Caco-2 (cell line): Measurements from ENCODE around the gene EFR3B. TPM values are rescaled to one million over a fixed set of nuclear protein-coding genes. Genes with fewer than 3 reads are reported as not detected.
"Not testable (repeated sequence)": the region's sequence is repeated elsewhere in the genome, so short reads cannot be mapped to it uniquely, and the experiment has no call there.

Experiments used
- BruUV-seq: library from RNA; stranded (reverse); fragments of 400-500 nt; replicated peaks from 2 replicates; lab custom pipeline; 2021; lab: Mats Ljungman, UMichigan
- CTCF ChIA-PET: fragments of 300-600 bp; sonication (Branson Sonifier 250); formaldehyde crosslinking; loops from one replicate; lab custom pipeline; 2022; ENCODE audit warnings: antibody characterized with exemption; lab: Charles Lee
- POLR2A ChIA-PET: fragments of 300-600 bp; sonication (Branson Sonifier 250); formaldehyde crosslinking; loops from one replicate; lab custom pipeline; 2022; ENCODE audit warnings: antibody characterized with exemption; lab: Charles Lee
- DNase-seq, 2 experiments: peaks; one replicate each; pipeline versions ENCODE4 v3.0.0 to v3.0.0-alpha.2; 2020 to 2022
- H3K27me3 ChIP-seq: replicated peaks from 2 replicates; pipeline ENCODE4 v1.6.0; 2011; ENCODE audit warnings: low read length; ENCODE audit not compliant: control insufficient read depth, insufficient read depth
- H3K36me3 ChIP-seq: 2 replicates; pipeline ENCODE4 v1.5.1; 2011; ENCODE audit warnings: low read length; ENCODE audit not compliant: control insufficient read depth, insufficient read depth
- H3K4me1 ChIP-seq: fragments of 250-450 bp; sonication (Bioruptor Pico); 2 replicates; pipeline ENCODE4 v1.5.1; 2020; ENCODE audit warnings: mild to moderate bottlenecking
- H3K4me3 ChIP-seq: 2 replicates; pipeline ENCODE4 v1.5.1; 2011; ENCODE audit warnings: low read depth, mild to moderate bottlenecking, control low read depth, low read length
- H3K9me3 ChIP-seq: fragments of 250-450 bp; sonication (Bioruptor Pico); 2 replicates; pipeline ENCODE4 v1.5.1; 2020; ENCODE audit warnings: mild to moderate bottlenecking, moderate library complexity
- H3K27ac Mint-ChIP-seq: one replicate; pipeline ENCODE4 v1.8.0; 2022; ENCODE audit warnings: mixed read lengths; ENCODE audit not compliant: unreplicated experiment
- H3K27me3 Mint-ChIP-seq: one replicate; pipeline ENCODE4 v1.8.0; 2022; ENCODE audit warnings: mixed read lengths; ENCODE audit not compliant: insufficient read depth, unreplicated experiment
- H3K36me3 Mint-ChIP-seq: one replicate; pipeline ENCODE4 v1.8.0; 2022; ENCODE audit warnings: mild to moderate bottlenecking, mixed read lengths; ENCODE audit not compliant: insufficient read depth, unreplicated experiment
- H3K4me1 Mint-ChIP-seq: one replicate; pipeline ENCODE4 v1.8.0; 2022; ENCODE audit warnings: low read depth, mixed read lengths; ENCODE audit not compliant: unreplicated experiment
- H3K4me3 Mint-ChIP-seq: one replicate; pipeline ENCODE4 v1.8.0; 2022; ENCODE audit warnings: mild to moderate bottlenecking, moderate library complexity, mixed read lengths; ENCODE audit not compliant: unreplicated experiment
- H3K9me3 Mint-ChIP-seq: one replicate; pipeline ENCODE4 v1.8.0; 2022; ENCODE audit warnings: mixed read lengths; ENCODE audit not compliant: unreplicated experiment
- CTCF ChIP-seq, 2 experiments: fragments of 200-600 bp in 1 of 2; IDR thresholded peaks; 1 replicate in 1 of 2; 2 replicates in 1 of 2; pipeline versions ENCODE4 v1.5.1 to v1.8.0; 2011 to 2022; ENCODE audit warnings: antibody characterized with exemption in 1 of 2, control low read depth in 1 of 2, inconsistent platforms in 1 of 2, low read depth in 1 of 2, low read length in 1 of 2, mild to moderate bottlenecking in 1 of 2, moderate library complexity in 1 of 2; ENCODE audit not compliant: insufficient read depth in 1 of 2, severe bottlenecking in 1 of 2, unreplicated experiment in 1 of 2
- intact Hi-C: fragments of 100-400 bp; cut with micrococcal nuclease; formaldehyde crosslinking; loops from one replicate; pipeline ENCODE4 v1.10.0; 2022; ENCODE audit not compliant: unreplicated experiment
- total RNA-seq: library from RNA; stranded (reverse); gene quantifications from 2 replicates; pipeline ENCODE4 v1.2.3, GENCODE V29; 2022

Gene EFR3B
- total RNA-seq, 1 experiment from 2014 or later: 19.1 TPM

GRCh38 chr2:25131567-25132298 is 89.9 kb downstream of the EFR3B start:
- Histone ChIP-seq H3K4me3 (peak overlapping the region; percentile 27), H3K9me3 (no peaks in the 10 kb centered on the region), H3K36me3 (no peaks in the 10 kb centered on the region), H3K4me1 (peaks cover 16% of the 10 kb centered on the region), H3K27me3 (no peaks in the 10 kb centered on the region)
- POLR2A ChIA-PET: no interaction called here
- Mint-ChIP-seq H3K9me3 (no peaks in the 10 kb centered on the region), H3K36me3 (no peaks in the 10 kb centered on the region), H3K4me1 (peaks cover 20% of the 10 kb centered on the region), H3K27me3 (no peaks in the 10 kb centered on the region), H3K27ac (peak overlapping the region; percentile 49), H3K4me3 (peak overlapping the region; percentile 76)
- DNase-seq: peak; percentile 55 to 76
- TF ChIP-seq CTCF (IDR thresholded peaks at IDR 0.05; ENCODE audit: insufficient read depth in 1 of 2, low read depth in 1 of 2, low read length in 1 of 2, severe bottlenecking in 1 of 2, unreplicated experiment in 1 of 2): no peak
- CTCF ChIA-PET: interaction anchor here (0.7 to 4.1 kb wide), 4 partner anchors 9 to 159 kb away, joined by 4 to 70 read pairs (median 7); no protein-coding TSS in a partner anchor
- intact Hi-C loops: loop anchor here (1.0 kb wide), 2 partner anchors 37 to 65 kb away; partner anchors contain the start of gene POMC
- BruUV-seq: no TSS peak

- H3K36me3 ChIP-seq: no peaks in the 10 kb centered on the region
- Mint-ChIP-seq H3K27ac (peak overlapping the region; percentile 49), H3K9me3 (no peaks in the 10 kb centered on the region), H3K4me1 (peaks cover 20% of the 10 kb centered on the region), H3K27me3 (no peaks in the 10 kb centered on the region), H3K36me3 (no peaks in the 10 kb centered on the region), H3K4me3 (peak overlapping the region; percentile 76)
- peaks cover 16% of the 10 kb centered on the region for H3K4me1 ChIP-seq
- no peaks in the 10 kb centered on the region for H3K9me3 ChIP-seq
- no peak for TF ChIP-seq CTCF (IDR thresholded peaks at IDR 0.05; ENCODE audit: insufficient read depth in 1 of 2, low read depth in 1 of 2, low read length in 1 of 2, severe bottlenecking in 1 of 2, unreplicated experiment in 1 of 2)
- ChIA-PET POLR2A (no interaction called here), CTCF (interaction anchor here (0.7 to 1.0 kb wide), 3 partner anchors 9 to 160 kb away, joined by 4 to 8 read pairs (median 6); no protein-coding TSS in a partner anchor)
- no peaks in the 10 kb centered on the region for H3K27me3 ChIP-seq
- peak overlapping the region; percentile 27 for H3K4me3 ChIP-seq
- BruUV-seq: TSS peak; percentile 42
- intact Hi-C loops: loop anchor here (1.0 kb wide), 2 partner anchors 36 to 64 kb away; partner anchors contain the start of gene POMC
- peak in 1 of 2 experiments; percentile 71 for DNase-seq
These were observed 90.4 kb downstream of the EFR3B start for GRCh38 chr2:25132299-25132635.

- Mint-ChIP-seq H3K27me3 (no peaks in the 10 kb centered on the region), H3K36me3 (no peaks in the 10 kb centered on the region), H3K4me1 (peaks cover 20% of the 10 kb centered on the region), H3K9me3 (no peaks in the 10 kb centered on the region), H3K4me3 (peak overlapping the region; percentile 76), H3K27ac (peak overlapping the region; percentile 49)
- Histone ChIP-seq H3K36me3 (no peaks in the 10 kb centered on the region), H3K27me3 (no peaks in the 10 kb centered on the region), H3K9me3 (no peaks in the 10 kb centered on the region), H3K4me3 (peak overlapping the region; percentile 27), H3K4me1 (peaks cover 16% of the 10 kb centered on the region)
- POLR2A ChIA-PET: no interaction called here
- DNase-seq: no peak
- intact Hi-C loops: loop anchor here (1.0 kb wide), 2 partner anchors 36 to 64 kb away; partner anchors contain the start of gene POMC
- no peak for TF ChIP-seq CTCF (IDR thresholded peaks at IDR 0.05; ENCODE audit: insufficient read depth in 1 of 2, low read depth in 1 of 2, low read length in 1 of 2, severe bottlenecking in 1 of 2, unreplicated experiment in 1 of 2)
- BruUV-seq: no TSS peak
- CTCF ChIA-PET: interaction anchor here (1.0 kb wide), 2 partner anchors 157 to 160 kb away, joined by 6 to 8 read pairs; no protein-coding TSS in a partner anchor
These were observed 90.8 kb downstream of the EFR3B start for GRCh38 chr2:25132693-25133092.

GRCh38 chr2:25140535-25140934 is 98.7 kb downstream of the EFR3B start:
- H3K27me3 ChIP-seq, H3K4me3 ChIP-seq, H3K9me3 Mint-ChIP-seq, H3K4me3 Mint-ChIP-seq, H3K9me3 ChIP-seq, H3K4me1 Mint-ChIP-seq, H3K27ac Mint-ChIP-seq, H3K27me3 Mint-ChIP-seq, H3K36me3 ChIP-seq, H3K36me3 Mint-ChIP-seq, POLR2A ChIA-PET, BruUV-seq: not testable (repeated sequence)
- peaks cover 16% of the 10 kb centered on the region for H3K4me1 ChIP-seq
- CTCF ChIA-PET: interaction anchor here (0.7 to 0.8 kb wide), 2 partner anchors 9 to 165 kb away, joined by 3 to 4 read pairs; no protein-coding TSS in a partner anchor
- DNase-seq: peak; percentile 46 to 61
- intact Hi-C loops: loop anchor here (2.0 kb wide), 1 partner anchor 56 kb away; no protein-coding TSS in a partner anchor
